BJ (cell line): ENCODE data around the gene LRRC51. TPM values are rescaled to one million over a fixed set of nuclear protein-coding genes. Genes with fewer than 3 reads are reported as not detected.

ENCODE experiments used
- CTCF ChIA-PET: fragments of 350-600 bp; formaldehyde crosslinking; extraction: SDS; loops from one replicate; lab custom pipeline; 2021; ENCODE audit warnings: antibody characterized with exemption, inconsistent platforms; lab: Yijun Ruan, JAX
- POLR2A ChIA-PET: fragments of 300-600 bp; sonication (Branson Sonifier 250); formaldehyde crosslinking; extraction: SDS; loops from one replicate; lab custom pipeline; 2021; ENCODE audit warnings: antibody characterized with exemption; lab: Charles Lee
- DNase-seq: peaks from one replicate; pipeline ENCODE4 v3.0.0-alpha.2; 2011; ENCODE audit warnings: low read depth
- H3K27me3 ChIP-seq: 2 replicates; pipeline ENCODE4 v1.6.0; 2011; ENCODE audit warnings: low read length; ENCODE audit not compliant: control insufficient read depth, insufficient read depth
- H3K36me3 ChIP-seq: 2 replicates; pipeline ENCODE4 v1.5.1; 2011; ENCODE audit warnings: low read length; ENCODE audit not compliant: control insufficient read depth, insufficient read depth
- H3K4me3 ChIP-seq: 2 replicates; pipeline ENCODE4 v1.5.1; 2011; ENCODE audit warnings: low read depth, mild to moderate bottlenecking, control low read depth, low read length
- polyA plus RNA-seq: library from polyadenylated mRNA; depleted of rRNA; stranded (reverse); fragments of >200 nt; gene quantifications from 2 replicates; pipeline ENCODE4 v1.2.3, GENCODE V29; 2011
- TF ChIP-seq, protein P1 (sequence below): IDR thresholded peaks from 2 replicates; pipeline ENCODE4 v1.5.1; 2011; ENCODE audit warnings: low read depth, mild to moderate bottlenecking, control low read depth, inconsistent platforms, low read length, moderate library complexity; ENCODE audit not compliant: insufficient read depth

The LRRC51 gene
- polyA plus RNA-seq, 1 experiment: 9.8 TPM

DNA sequence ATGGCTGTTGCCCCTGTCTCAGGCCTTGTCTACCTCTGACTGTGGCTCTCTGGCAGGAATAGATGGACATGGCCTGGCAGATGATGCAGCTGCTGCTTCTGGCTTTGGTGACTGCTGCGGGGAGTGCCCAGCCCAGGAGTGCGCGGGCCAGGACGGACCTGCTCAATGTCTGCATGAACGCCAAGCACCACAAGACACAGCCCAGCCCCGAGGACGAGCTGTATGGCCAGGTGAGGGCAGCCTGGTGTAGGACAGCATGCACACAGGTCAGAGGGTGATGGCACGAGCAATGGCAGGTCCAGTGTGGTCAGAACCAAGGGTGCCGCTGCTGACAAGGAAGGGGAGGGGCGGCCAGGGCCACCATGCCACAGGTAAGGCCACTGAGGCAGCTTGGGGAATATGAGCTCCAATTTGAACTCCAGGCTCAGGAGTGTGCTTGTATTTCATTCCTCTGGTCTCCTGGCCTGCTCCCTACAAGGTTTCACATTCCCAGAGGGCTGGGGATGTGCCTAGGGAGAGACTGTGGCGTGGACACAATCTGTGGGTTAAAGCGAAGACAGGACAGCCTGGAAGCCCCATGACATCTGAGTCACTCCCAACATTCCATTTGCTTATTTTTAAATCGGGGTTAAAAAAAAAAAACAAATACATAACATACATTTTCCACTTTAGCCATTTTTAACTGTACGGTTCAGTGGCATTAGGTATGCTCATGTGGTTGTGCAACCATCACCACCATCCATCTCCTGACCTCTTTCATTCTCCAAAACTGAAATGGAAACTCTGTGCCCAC, 55.4 kb downstream of the LRRC51 start:
- H3K4me3 ChIP-seq: no peak overlapping the region
- CTCF ChIA-PET: interaction anchor here (0.6 to 1.7 kb wide), 3 partner anchors 8 to 17 kb away, joined by 3 to 7 read pairs (median 3); no protein-coding TSS in a partner anchor
- DNase-seq: no peak
- TF ChIP-seq, protein P1, sequence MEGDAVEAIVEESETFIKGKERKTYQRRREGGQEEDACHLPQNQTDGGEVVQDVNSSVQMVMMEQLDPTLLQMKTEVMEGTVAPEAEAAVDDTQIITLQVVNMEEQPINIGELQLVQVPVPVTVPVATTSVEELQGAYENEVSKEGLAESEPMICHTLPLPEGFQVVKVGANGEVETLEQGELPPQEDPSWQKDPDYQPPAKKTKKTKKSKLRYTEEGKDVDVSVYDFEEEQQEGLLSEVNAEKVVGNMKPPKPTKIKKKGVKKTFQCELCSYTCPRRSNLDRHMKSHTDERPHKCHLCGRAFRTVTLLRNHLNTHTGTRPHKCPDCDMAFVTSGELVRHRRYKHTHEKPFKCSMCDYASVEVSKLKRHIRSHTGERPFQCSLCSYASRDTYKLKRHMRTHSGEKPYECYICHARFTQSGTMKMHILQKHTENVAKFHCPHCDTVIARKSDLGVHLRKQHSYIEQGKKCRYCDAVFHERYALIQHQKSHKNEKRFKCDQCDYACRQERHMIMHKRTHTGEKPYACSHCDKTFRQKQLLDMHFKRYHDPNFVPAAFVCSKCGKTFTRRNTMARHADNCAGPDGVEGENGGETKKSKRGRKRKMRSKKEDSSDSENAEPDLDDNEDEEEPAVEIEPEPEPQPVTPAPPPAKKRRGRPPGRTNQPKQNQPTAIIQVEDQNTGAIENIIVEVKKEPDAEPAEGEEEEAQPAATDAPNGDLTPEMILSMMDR: no peak
- no peaks in the 10 kb centered on the region for H3K27me3 ChIP-seq
- H3K36me3 ChIP-seq: no peaks in the 10 kb centered on the region
- POLR2A ChIA-PET: no interaction called here

DNA sequence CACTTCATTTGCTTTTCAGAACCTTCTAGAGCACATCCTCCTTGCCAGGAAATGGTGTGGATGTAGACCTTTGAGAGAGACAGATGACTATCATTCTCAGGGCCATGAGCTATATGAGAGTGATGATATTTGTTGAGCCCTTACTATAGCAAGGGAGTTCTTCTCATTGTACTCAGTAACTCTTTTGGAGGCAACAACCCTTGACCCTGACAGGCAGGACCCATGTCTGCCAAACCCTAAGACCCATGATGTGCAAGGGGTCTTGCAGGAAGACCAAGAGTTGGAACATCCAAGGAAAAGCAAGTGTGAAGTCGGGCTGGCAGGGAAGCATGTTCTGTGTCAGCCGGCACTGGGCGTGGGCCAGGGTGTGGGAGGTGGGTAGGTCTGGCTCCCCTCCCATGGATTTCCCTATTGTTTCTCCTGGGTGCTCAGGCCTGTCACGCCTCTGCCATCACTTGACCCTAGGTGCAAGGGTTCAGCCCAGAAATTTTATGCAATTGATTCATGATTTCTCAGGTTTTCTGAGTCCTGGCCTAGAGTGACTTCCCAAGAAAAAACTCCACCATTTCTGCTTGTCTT, 56.1 kb downstream of the LRRC51 start:
- CTCF ChIA-PET: interaction anchor here (1.3 kb wide), 1 partner anchor 112 kb away, joined by 5 read pairs; no protein-coding TSS in a partner anchor

DNA sequence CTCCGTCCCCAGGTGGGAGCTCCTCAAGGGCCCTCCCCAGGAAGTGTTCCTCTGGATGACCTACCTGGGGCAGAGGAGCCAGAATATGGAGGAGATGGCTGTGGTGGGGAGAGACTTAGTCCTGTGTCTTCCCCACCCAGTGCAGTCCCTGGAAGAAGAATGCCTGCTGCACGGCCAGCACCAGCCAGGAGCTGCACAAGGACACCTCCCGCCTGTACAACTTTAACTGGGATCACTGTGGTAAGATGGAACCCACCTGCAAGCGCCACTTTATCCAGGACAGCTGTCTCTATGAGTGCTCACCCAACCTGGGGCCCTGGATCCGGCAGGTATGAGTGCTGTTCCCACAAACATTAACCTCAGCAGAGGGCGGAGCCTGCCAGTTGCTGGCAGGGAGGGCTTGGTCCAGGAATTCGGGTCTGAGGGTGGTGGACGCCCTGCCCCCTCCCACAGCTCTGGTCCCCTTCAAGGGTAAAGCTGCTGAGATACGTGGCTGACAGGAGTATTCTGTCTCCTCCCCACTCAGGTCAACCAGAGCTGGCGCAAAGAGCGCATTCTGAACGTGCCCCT, 58.3 kb downstream of the LRRC51 start:
- no peak for DNase-seq
- Histone ChIP-seq H3K36me3 (no peaks in the 10 kb centered on the region), H3K4me3 (no peak overlapping the region), H3K27me3 (no peaks in the 10 kb centered on the region)
- CTCF ChIA-PET: no interaction called here
- TF ChIP-seq, protein P1: no peak
- POLR2A ChIA-PET: no interaction called here

More for the DNA sequence above, 56.1 kb downstream of the LRRC51 start:
- H3K27me3 ChIP-seq: no peaks in the 10 kb centered on the region
- H3K4me3 ChIP-seq: no peak overlapping the region
- TF ChIP-seq, protein P1: no peak
- H3K36me3 ChIP-seq: no peaks in the 10 kb centered on the region
- DNase-seq: no peak
- POLR2A ChIA-PET: no interaction called here

DNA sequence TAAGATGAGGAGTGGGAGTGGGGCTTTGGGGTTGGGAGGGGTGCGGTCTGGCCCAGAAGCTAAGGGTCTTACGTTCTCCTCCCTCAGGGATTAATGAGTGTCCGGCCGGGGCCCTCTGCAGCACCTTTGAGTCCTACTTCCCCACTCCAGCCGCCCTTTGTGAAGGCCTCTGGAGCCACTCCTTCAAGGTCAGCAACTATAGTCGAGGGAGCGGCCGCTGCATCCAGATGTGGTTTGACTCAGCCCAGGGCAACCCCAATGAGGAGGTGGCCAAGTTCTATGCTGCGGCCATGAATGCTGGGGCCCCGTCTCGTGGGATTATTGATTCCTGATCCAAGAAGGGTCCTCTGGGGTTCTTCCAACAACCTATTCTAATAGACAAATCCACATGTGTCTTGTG, 58.9 kb downstream of the LRRC51 start:
- TF ChIP-seq, protein P1: no peak
- no peak for DNase-seq
- no peaks in the 10 kb centered on the region for H3K27me3 ChIP-seq
- no peak overlapping the region for H3K4me3 ChIP-seq
- H3K36me3 ChIP-seq: no peaks in the 10 kb centered on the region
- CTCF ChIA-PET: no interaction called here
- POLR2A ChIA-PET: no interaction called here

DNA sequence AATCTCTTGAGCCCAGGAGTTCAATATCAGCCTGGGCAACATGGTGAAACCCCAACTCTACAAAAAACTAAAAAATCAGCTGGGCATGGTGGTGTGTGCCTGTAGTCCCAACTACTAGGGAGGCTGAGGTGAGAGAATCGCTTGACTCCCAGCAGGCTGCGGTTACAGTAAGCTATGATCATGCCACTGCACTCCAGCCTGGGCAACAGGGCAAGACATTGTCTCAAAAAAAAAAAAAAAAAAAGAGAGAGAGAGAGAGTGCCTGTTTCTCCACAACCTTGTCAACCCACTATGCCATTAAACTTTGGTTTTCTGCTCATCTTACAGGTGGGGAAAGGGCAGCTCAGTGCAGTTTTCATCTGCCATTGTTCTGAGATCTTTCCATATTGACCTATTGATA, 60.0 kb downstream of the LRRC51 start:
- ChIA-PET POLR2A (no interaction called here), CTCF (interaction anchor here (1.9 kb wide), 1 partner anchor 115 kb away, joined by 9 read pairs; no protein-coding TSS in a partner anchor)
- Histone ChIP-seq H3K27me3 (no peaks in the 10 kb centered on the region), H3K36me3 (no peaks in the 10 kb centered on the region), H3K4me3 (no peak overlapping the region)
- no peak for DNase-seq
- TF ChIP-seq, protein P1: no peak
